Neural progenitor cell (in vitro differentiated cells): Measurements from ENCODE around the gene IARS2.

Experiments used
- CTCF ChIP-seq: fragments of 200-600 bp; sonication (generic); IDR thresholded peaks from 2 replicates; pipeline ENCODE4 v1.5.1; 2017; ENCODE audit warnings: antibody characterized with exemption, mild to moderate bottlenecking
- EZH2 ChIP-seq: fragments of 200-600 bp; sonication (generic); IDR thresholded peaks from 2 replicates; pipeline ENCODE4 v1.6.1; 2017; ENCODE audit warnings: antibody characterized with exemption, mild to moderate bottlenecking, moderate library complexity

GRCh38 chr1:220188538-220188937 is 94.6 kb downstream of the IARS2 start:
- TF ChIP-seq CTCF (no peak), EZH2 (no peak)
